GM18499 (cell line): ENCODE results near the gene ENPP3.
"Not testable (repeated sequence)": the region's sequence is repeated elsewhere in the genome, so short reads cannot be mapped to it uniquely, and the experiment has no call there.

Experiments
- ATAC-seq: cut with Tn5 transposase; IDR thresholded peaks from one replicate; pipeline ENCODE4 v1.9.1; 2021; ENCODE audit warnings: moderate number of reproducible peaks; ENCODE audit not compliant: insufficient read depth, unreplicated experiment

Gene ENPP3

DNA sequence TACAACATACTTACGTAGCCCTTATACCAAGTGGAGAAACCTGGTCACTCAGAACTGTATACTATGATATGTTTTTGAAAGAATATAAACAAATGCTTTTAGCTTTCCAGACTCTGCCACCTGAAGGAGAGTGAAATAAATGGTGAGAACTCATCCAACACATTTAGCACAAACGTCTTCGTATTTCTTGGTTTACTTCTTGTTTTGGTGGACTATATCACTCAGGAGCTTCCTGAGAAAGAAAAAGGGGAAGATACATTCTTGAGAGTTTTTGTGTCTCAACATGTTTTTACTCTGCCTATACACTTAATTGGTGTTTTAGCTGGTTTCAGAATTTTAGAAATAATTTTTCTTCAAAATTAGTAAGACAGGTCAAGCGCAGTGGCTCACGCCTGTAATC, 93.2 kb downstream of the ENPP3 start:
- ATAC-seq = no peak

DNA sequence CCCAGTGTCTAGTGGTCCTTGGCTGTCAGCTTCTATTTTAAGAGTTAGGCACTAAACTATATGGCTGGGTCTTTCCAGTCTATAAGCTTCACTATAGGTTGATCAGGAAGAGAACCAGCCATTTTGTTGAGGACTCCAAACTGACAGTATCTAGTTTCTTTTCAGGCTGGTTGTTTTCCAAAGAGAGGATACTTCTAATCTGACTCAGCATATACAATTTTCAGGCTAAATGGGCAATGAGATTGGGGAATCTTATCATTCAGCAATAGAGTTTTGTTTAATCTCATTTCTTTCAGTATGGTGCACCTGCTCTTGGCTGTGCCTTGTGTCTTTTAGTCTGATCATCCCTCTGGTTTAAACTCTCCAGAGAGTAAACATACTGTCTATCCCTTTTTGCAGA, 94.1 kb downstream of the ENPP3 start:
- ATAC-seq = no peak

DNA sequence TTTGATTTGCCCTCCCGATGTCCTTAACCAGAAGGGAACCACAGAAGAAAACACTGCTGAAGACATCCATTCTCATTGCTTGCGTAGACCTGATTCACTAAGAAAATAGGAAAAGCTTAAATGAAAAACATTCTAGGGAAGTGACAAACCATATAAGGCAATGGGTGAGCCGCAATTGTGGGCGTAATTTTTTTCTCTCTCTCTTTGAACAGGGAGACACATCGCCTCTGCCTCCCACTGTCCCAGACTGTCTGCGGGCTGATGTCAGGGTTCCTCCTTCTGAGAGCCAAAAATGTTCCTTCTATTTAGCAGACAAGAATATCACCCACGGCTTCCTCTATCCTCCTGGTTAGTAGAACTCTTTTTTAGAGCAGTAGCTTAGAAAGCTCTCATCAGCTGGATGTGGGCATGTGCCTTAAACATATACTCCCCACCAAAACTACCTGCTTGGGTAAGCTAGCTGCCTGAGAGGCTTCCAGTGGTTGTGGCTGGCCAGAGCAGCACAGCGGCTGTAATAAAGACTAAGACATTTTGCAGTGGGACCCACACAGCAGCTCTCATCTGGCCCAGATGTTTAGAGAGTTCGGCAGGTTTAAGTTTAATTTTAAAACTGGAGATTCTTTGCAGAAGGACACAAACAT, 96.4 kb downstream of the ENPP3 start:
- no peak for ATAC-seq

DNA sequence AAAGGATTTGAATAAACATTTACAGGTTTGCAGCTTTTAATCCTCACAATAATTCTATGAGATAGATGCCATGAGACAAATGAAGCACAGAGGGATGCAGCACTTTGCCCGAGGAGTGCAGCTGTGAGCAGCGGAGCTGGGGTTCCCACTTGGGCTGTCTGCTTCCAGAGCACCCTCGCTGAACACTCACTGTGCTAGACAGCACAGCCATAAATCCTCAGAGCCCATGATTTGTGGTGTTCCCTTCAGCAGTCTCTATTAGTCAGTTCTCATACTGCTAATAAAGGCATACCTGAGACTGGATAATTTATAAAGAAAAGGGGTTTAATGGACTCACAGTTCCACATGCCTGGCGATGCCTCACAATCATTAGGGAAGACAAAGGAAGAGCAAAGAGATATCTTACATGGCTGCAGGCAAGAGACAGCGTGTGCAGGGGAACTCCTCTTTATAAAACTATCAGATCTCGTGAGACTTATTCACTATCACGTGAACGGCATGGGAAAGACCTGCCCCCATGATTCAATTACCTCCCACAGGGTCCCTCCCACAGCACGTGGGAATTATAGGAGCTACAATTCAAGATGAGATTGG, 99.0 kb downstream of the ENPP3 start:
- ATAC-seq = no peak

DNA sequence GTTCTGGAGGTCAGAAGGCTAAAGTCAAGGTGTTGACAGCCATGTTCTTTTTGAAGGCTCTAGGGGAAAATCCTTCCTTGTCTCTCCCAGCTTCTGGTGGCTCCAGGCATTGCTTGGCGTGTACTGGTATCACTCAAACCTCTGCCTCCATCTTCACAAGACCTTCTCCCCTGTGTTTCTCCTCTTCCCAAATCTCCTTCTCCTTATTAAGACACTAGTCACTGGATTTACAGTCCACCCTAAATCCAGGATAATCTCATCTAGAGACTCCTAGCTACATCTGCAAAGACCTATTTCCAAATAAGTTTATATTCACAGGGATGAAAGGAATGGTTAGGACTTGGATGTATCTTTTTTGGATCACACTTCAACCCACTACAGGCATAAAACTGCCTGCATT, 99.7 kb downstream of the ENPP3 start:
- no peak for ATAC-seq

DNA sequence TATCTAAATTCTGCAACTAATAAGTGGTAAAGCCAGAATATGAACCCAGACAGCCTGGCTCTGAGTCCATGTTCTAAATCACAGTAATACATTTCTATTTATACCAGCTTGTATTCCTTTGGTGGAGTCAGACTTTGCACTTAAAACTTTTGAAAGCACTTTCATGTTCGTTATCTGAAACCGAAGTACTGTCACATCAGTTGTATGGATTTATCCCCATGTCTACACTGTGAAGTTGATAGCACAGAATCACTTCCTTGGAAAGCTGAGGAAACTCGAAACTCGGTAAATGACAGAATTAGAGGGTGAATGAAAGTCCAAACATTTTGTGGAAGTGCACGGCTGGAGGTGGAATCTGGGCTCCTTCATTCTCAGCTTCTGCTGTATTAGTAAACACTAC, 102.0 kb downstream of the ENPP3 start:
- no peak for ATAC-seq

DNA sequence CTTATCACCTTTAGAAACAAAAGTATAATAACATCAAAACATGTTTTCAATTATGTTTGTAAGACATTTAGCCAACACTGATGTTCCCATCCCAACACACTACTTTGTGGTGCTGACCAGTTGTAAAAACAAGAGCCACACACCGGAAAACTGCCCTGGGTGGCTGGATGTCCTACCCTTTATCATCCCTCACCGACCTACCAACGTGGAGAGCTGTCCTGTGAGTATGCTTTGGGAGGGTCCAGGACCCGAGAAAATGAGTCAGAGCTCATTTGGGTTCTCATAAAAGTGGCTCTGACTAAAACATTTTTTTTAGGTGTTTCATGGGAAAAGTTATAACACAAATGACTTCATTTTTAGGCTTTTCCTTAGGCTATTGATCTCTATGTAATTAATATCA, 103.1 kb downstream of the ENPP3 start:
- ATAC-seq = no peak

DNA sequence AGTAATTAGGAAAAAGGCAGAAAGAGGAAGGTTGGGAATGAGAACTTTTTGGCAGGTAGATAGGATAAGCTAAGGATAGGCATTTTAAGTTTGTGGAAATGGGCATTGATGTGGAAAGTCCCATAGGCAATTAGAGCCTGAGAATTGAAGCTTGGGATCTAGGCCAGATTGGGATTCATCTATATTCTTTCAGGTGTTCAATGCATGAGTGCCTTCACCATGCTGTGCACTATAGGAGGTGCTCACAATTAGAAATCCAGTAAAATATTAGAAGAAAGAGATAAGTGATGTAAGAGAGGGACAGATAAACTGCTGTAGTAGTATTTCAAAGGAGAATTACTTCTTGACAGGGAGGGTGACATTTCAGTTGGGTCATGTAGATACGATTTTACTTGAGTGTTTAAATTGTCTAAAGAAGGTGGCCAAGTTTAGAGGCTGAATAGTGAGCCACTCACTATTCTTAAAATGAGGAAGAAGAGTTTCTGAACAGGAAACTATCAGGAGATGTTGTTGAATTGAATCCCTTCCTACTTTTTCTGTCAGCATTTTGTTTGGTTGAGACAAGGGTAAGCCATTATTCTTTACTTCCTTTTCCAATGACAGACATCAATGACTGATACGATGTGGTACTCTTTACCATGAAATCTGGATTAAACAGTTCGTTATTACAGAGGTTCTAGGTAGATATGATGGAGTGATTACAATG, 104.7 kb downstream of the ENPP3 start:
- no peak for ATAC-seq

DNA sequence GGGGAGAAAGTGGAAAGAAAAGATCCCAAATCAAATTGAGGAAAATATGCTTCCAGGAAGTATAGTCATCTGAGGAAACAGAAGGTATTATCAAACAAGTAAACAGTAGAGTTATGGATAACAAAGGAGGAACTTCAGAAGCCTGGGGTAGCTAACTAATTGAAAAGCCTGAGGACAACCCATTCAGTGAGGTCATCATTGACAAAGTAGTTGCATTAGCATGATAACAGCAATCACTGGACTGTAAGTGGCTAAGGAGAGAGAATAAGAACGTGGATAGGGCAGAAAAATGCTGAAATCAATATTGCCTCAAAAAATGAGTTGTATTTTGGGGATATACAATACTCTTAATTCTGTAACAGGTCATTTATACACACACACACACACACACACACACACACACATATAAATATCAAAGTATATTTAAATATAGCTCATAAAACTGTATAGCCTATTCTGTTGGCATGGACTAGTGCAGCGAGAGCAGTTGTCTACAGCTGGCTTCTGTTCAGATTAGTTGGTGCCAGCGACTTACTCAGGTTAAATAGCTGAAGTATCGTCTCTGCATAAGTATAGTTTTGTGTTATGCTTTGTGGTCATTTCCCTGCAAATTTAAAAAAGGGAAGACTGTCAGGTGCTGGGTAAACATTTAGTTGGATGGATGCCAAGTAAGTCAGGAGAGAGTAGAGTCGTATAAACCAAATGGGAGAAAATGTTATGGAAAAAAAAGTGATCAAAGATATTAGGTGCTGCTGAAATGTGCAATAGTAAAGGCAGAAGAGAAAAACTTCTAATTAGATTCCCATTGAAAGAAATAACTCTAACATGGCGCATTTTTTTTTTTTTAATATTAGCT, 107.6 kb downstream of the ENPP3 start:
- ATAC-seq = no peak

DNA sequence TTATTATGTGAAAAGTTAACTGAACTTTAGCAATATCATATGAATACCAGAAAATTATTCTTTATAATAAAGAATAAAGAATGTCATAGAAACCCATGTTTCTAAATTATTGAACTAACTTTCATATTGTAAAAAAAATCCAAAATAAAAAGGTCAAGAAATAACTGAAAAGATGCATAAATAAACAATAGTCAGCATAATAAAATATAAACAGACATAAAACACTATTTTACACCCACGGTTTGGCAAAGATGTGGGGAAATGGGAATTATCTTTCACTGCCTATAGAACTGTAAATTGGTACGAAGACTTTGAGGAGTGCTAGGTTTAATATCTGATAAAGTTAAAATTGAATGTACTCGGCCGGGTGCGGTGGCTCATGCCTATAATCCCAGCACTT, 108.4 kb downstream of the ENPP3 start:
- ATAC-seq = no peak

DNA sequence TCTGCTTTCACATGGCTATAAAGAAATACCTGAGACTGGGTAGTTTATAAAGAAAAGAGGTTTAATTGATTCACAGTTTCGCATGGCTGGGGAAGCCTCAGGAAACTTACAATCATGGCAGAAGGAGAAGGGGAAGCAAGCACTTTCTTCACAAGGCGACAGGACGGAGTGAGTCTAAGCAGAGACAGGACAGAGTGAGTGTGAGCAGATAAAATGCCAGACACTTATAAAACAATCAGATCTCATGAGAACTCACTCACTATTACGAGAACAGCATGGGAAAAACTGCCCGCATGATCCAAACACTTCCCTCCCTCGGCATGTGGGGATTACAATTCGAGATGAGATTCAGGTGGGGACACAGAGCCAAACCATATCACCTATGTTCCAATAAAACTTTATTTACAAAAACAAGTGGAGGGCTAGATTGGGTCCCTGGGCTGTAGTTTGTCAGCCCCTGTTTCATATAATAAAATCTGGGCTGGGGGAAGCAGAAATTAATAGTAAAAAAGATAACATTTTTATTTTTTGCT, 110.8 kb downstream of the ENPP3 start:
- no peak for ATAC-seq

DNA sequence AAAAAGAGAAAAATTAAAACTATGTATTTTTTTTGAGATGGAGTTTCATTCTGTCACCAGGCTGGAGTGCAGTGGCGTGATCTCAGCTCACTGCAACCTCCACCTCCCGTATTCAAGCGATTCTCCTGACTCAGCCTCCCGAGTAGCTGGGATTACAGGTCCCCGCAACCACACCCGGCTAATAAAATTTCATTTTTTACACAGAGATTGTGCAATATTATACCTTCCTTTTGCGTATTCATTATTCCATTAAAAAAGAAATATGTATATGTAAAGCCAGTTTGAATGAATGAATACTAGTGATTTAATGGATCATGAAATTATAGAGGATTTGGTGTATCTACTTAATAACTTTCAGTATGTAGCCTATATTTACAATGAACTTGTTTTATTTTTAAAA, 111.9 kb downstream of the ENPP3 start:
- ATAC-seq = no peak

DNA sequence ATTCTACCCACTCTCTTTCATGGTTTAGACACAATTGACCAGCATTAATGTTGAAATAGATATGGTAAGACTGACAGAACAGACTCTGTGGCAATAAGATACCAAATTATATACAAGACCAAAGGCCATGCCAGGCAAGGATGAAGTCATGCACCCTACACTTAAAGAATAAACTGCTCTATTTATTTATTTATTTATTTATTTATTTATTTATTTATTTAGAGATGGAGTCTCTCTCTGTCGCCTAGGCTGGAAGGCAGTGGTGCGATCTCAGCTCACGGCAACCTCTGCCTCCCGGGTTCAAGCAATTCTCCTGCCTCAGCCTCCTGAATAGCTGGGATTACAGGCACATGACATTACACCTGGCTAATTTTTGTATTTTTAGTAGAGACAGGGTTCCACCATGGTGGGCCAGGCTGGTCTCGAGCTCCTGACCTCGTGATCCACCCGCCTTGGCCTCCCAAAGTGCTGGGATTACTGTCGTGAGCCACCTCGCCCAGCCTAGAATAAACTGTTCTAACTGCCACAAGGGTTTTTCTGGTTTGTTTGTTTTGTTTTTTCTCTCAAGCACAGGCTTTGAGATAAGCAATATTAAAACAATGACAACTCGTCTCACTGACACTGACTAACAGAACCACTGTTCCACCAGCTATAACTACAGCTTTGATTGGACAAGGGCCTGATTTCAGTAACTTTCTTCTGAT, 114.1 kb downstream of the ENPP3 start:
- ATAC-seq = not testable (repeated sequence)

DNA sequence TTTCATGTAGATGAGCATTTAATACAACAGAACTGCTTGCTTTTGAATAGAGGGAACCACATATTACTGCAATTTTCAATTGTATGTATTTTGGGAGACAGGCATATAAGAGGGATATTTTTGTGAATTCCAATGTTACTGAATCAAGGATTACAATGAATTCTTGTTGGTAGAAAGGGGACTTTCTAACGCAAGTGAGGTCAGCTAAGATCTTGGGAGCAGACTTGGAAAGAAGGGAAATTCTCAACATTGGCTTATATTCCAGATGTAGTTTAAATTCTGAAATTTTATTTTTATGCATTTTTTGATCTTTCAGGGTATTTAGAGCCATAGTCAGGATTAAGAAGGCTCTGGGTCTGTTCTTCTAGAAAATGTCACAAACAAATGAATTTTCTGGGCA, 117.0 kb downstream of the ENPP3 start:
- no peak for ATAC-seq

DNA sequence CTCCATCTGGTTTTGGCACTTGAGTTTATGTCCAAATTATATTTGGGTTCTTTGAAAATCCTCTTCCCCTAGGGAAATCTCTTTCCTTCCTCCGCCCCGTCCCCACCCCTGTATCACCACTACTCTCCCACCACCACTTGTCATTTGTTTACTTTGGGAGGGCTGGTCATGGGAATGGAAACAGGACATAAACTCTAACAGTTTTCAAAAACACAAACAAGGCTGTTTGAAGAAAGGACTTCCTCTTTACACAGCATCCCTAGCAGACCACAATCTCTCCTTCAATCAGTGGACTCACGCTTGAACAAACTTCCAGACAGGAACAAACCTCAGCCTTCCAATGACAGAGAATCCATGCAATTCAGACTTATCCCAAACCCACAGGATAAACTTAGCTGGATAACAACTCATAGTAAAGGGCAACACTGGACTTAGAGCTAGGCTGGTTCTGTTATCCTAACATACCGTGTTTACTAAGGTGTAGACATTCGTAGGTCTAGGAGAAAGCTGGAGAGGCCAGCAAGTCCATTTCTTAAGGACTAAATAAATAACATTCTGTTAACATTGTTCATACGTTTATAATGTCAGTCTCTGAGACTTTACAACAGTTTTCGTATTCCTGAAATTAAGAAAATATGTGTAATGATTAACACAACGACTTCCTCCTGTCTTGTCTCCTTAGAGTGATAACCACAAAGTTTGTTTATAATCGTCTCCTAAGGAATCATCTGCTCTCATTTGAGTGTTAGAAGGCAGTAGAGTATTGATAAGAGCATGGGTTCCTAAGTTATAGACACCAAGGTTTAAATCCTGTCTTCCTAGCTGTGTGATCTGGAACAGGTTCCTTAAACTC, 117.8 kb downstream of the ENPP3 start:
- ATAC-seq = no peak

DNA sequence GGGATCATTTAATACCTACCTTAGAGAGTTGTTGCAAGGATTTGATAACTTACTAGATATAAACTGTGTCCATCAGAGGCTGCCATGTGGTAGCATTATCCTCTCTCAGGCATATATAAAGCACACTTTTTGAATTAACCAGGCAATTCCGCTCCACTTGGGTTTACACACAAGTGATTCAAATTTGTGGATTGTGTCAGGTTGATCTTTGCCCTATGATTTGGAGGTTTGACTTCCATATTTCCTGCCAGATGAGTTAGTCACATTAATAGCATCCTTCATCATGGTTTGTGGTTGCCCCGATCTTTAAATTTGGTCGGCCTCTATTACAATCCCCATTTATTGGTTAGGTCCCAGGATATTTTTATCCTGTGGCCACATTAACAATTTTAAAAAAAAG, 118.5 kb downstream of the ENPP3 start:
- no peak for ATAC-seq

DNA sequence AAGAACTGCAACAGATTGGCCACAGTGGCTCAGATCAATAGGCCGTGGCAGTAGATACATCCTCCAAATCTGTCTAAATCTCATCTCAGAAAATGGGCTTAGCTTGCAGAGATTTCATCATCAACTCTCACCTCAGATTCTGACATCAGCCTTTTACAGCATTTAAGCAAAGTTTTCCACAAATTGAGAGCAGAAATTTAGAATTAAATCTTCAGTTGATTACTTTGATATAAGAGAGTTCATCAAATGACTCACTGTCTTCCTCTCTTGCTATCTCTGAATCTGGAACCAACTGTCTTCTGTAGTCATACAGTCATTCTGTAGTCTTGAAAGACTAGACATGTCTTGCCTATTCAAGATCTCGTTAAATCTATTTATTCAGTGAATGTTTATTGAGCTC, 118.9 kb downstream of the ENPP3 start:
- ATAC-seq = no peak

DNA sequence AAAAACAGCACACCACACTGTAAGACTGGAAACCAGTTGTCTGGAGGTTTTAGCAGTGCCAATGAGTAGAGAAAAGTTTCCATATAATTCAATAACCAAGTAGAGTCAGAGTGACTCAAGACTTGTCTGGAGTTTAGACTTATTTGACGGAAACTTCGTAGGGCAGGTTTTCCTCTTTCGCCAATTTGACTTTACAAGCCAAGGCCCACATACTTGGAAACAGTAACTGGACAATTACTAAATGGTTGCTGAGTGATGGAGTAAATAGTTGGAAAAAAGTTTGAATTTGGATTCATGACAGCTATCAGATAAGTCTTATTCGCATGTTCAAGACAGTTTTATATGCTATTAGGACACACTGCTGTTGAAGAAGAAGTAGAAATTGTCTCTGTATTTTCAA, 121.8 kb downstream of the ENPP3 start:
- ATAC-seq = no peak

DNA sequence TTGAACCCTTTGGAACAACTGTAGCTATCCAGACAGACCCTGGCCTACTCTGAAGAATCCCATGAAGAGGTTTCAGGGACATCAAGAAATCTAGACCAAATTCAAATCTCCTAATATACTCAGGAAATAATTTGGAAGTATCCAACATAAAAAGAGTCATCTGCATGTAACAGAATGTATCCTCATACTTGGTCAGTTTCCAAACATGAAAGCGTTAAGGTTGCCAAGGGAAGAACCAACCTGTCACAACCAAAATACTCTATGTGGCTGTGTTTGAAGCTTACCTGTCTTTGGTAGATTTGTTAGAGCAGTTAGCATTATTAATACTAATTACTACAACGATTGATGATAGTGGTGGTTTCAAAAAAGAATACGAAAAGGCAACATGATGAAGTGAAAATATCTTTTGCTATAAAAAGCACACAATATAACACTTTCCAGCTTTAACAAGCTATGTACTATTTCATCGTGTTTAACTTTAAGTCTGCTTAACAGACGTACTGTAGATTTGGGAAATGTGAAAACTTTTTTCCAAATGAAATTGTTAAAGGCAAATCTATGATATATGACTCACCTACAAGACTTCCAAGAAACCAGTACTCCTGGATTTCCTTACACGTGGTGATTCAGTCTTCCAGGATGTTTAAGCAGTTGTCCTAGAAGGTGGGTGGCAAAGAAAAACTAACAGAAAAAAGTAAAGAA, 124.1 kb downstream of the ENPP3 start:
- no peak for ATAC-seq
